NCI-H1105 treated with DMSO at 0.1 percent for 48 hours (cell line): ENCODE data around the gene ADA.
"Not testable (repeated sequence)": the region's sequence is repeated elsewhere in the genome, so short reads cannot be mapped to it uniquely, and the experiment has no call there.

Source experiments
- DNase-seq: peaks from one replicate; lab custom pipeline; 2025; lab: John Stamatoyannopoulos, UW

The ADA gene

GRCh38 chr20:44678990-44679611 is 27.6 kb upstream of the ADA start:
- no peak for DNase-seq

DNA sequence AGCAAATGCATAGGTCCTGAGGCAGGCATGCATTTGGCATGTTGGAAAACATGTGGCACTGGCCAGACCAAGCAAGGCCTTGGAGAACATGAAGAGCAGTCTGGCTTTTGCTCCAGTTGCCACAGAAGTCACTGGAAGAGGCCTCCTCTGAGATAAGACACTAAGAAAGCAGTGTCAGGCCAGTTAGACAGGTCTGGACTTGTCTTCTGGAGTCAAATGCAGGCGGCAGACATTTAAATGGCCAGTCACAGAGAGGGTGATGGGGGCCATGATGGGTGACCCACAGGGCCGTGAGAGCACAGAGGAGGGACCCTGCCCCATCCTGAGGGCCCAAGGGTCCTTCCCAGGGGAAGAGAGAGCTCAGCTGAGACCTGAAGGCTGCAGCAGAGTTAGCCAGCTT is 26.7 kb upstream of the ADA start:
- no peak for DNase-seq

GRCh38 chr20:44672318-44672902 is 20.9 kb upstream of the ADA start:
- not testable (repeated sequence) for DNase-seq

- not testable (repeated sequence) for DNase-seq
Observed at GRCh38 chr20:44671541-44671940, 20.0 kb upstream of the ADA start.

- DNase-seq: not testable (repeated sequence)
Observed at GRCh38 chr20:44670851-44671250, 19.4 kb upstream of the ADA start.

- DNase-seq: no peak
Observed at GRCh38 chr20:44666066-44666465, 14.6 kb upstream of the ADA start.

DNA sequence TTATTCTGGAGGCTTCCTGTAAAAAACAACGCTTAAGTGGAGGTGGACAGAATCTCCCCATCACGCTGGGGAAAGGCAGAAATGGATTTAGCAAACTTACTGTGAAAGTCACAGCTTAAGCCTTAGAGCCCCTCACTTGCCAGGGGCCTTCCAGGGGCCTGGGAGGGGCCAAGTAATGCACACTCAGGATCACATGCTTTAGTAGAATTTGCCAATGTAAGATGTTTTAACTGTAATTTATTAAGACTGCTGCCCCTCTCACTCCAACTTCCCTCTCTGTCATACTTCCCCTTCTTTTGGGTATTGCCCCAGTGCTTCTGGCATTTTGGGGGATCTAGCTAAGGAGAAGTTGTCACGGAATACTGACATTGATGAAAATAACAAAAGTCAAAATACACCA is 12.6 kb upstream of the ADA start:
- DNase-seq: no peak

DNA sequence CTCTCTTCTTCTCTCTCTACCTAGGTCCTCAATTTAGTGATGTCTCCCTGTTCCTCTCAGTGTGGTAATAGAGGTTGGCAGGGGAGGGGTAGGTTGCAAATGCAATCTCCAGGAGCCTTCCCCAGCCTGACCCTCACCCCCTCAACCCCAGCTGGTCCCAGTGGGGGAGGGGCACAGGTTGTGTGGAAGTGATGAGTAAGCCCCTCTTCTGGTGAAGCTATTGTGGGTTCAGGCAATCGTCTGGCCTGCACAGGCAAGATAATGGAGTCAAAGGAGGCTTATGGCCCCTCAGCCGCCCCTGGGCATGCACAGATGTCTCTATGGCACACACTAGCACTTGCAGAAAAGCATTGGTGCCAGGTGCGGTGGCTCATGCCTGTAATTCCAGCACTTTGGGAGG is 10.8 kb upstream of the ADA start:
- no peak for DNase-seq

DNA sequence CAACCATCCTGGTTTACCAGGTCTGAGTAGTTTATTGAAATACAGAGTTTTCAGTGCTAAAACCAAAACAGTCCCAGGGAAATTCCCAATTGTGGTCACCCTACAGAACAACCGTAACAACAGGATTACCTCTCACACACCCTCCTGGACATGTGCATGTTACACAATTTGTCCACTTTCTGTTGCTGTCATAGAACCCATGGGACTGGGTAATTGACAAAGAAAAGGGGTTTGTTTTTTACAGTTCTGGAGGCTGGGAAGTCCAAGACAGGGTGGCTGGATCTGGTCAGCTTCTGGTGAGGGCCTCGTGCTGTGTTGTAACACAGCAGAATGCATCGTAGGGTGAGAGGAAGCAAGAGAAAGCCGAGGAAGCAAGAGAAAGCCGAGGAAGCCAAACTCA is 9.1 kb upstream of the ADA start:
- no peak for DNase-seq

DNA sequence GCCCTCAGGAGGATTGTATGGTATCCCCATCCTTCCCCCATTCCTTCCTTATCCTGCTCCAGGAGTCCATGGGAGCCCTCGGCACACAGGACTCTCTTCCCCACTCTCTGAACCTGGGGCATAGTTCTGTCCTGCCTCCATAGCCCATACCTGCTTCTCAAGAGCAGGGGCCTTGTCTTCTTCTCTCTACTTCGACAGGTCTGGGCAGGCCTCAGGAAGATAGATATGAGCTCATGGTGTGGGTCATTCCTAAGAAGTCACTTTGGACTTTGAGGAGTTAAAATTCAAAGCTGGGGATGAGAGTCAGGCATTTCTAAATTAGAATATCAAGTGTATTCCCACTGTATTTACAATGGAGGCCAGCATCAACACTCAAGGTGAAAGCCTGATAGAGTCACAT is 8.4 kb upstream of the ADA start:
- no peak for DNase-seq

DNA sequence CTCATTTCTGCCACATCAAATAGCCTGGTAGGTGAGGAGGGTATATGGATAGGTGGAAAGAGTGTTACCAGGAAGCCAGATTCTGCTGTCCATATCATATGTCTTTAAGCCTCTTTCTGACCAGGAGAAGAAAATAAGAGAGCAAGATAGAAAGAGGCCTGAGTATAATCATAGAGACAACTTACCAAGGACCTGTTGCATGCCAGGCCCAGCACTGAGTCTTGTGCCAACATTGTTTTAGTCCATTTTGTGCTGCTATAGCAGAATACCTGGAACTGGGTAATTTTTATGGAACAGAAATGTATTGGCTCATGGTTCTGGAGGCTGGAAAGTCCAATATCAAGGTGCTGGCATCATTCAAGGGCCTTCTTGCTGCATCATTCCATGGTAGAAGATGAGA is 7.3 kb upstream of the ADA start:
- DNase-seq: no peak

DNA sequence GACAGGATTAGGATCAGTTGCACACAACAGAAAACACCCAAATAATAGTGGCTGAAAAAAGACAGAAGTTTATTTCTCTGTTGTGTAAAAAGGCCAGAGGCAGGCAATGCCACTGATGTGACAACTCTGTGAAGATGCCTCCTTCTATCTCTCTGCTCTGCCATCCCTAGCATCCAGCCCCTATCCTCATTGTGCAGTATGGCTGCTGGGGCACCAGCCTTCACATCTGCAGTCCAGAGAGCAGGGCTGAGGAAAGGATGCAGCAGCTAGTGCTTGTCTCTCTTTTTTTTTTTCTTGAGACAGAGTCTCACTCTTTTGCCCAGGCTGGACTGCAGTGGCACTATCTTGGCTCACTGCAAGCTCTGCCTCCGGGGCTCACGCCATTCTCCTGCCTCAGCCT is 6.4 kb upstream of the ADA start:
- DNase-seq: no peak

GRCh38 chr20:44656448-44656847 is 4.9 kb upstream of the ADA start:
- DNase-seq: no peak

GRCh38 chr20:44654210-44654609 is 2.7 kb upstream of the ADA start:
- DNase-seq: not testable (repeated sequence)

DNA sequence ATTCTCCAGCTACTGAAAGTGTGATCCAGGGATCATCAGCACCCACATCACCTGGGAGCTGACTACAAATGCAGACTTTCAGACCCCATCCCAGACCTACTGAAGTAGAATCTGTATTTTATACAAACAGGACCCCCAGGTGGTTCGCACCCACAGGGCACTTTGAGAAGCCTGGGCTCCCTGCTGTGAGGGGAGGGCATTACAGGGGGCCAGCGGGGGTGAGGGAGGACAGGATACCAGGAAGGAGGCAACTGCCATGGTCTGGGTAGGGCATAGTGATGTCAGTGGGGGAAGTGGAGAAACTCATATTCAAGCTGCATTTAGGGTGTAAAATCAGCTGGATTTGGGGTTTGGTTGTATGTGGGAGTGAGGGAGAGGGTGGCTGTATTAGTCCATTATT is 2.0 kb upstream of the ADA start:
- DNase-seq: no peak

DNA sequence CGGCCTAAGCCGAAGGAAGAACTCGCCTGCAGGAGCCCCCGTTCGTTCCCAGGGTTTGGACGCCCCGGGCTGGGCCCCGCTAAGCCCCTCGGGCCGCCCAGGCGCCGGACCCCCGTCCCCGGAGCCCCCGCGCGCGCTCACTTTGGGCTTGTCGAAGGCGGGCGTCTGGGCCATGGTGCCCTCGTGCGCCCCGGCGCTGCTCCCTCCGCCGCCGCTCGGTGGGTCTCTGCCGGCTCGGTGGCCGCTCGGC is 140 bp downstream of the ADA start:
- DNase-seq: no peak

DNA sequence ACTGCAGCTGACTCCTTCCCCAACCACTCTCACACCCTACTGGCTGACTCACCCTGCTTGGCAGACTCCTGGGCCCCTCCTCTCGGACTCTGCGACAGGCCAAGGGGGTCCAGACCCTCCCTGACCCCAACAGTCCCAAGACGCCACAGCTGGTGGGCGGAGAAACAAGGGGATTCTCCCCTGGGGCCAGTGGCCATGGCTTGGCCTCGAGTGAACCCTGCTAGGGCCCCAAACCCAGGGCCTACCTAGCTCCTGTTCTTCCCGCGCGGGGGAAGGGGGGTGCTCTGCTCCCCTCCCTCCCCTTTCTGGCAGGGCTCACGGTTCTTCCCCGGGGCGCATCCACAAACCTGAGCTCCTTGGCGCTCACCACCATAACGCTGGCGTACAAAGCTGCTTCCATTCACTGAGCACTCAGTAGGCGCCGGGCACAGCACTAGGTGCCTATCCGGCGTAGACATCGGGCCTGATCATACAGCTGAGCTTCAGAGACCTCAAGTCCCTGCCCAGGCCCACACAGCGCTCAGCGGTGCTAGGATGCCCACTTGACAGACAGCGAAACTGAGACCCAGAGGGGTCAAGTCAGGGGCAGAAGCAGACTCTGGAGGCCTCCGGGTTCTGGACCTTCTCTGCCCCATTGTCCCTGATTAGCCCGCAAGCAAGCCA is 597 bp downstream of the ADA start:
- no peak for DNase-seq

DNA sequence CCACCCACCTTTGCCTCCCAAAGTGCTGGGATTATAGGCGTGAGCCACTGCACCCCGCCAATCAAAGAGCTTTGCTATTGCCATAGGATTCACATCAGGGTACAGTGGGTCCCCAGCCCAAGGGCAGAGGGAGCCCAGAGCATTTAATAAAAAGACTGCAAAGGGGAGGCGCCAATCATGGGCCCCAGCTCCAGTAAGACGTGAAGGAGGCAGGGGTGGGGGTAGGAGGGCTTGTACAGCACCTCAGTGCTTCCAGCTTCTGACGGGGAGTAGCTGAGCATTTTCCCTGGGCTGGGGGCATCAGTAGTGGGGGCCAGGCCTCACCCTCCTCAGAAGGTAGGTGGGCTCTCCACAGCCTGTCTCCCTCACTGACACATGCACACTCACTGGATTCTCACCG is 1.5 kb downstream of the ADA start:
- no peak for DNase-seq

- no peak for DNase-seq
Observed at GRCh38 chr20:44649126-44649525, 2.4 kb downstream of the ADA start.

GRCh38 chr20:44648579-44648978 is 2.9 kb downstream of the ADA start:
- DNase-seq: no peak

DNA sequence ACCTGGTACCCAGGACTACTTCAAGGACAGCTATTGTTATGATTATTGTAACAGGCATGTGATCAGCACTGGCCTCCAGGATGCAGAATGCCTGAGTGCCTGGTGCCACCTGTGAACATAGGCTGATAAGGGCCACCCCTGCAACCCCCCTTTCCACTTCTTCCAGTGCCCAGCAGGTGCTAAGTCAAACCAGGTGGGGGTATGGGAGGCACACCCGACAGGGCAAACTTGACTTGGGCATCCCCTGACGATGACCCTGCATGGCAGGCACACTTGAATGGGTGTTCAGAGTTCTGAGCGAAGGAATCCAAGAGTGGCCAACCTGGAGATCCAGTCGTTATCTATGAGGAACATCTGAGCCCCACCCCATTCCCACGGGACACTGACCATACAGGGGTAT is 3.4 kb downstream of the ADA start:
- DNase-seq: no peak

DNA sequence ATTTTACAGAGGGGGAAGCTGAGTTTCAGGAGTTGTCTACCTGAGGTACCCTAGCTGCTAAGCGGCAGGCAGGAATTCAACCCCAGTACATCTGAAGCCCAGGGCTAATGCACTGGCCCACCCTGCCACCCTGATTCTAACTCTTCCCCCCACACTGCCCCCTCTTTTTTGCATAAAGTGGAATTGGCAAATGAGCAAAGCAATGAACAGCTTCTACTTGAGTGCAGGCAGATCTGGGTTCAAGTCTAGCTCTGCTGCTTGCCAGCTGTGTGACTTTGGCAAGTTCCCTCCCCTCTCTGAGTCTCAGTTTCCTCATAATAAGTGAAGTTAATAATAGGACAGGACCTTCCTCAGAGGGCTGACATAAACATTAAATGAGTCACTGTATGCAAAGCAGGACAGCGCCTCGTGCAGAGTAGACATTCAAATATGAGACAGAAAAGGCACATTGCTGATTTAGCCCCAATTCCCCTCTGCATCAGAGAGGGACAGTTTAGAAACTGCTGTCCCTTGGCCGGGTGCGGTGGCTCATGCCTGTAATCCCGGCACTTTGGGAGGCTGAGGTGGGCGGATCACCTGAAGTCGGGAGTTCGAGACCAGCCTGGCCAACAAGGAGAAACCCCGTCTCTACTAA is 4.7 kb downstream of the ADA start:
- DNase-seq: no peak

DNA sequence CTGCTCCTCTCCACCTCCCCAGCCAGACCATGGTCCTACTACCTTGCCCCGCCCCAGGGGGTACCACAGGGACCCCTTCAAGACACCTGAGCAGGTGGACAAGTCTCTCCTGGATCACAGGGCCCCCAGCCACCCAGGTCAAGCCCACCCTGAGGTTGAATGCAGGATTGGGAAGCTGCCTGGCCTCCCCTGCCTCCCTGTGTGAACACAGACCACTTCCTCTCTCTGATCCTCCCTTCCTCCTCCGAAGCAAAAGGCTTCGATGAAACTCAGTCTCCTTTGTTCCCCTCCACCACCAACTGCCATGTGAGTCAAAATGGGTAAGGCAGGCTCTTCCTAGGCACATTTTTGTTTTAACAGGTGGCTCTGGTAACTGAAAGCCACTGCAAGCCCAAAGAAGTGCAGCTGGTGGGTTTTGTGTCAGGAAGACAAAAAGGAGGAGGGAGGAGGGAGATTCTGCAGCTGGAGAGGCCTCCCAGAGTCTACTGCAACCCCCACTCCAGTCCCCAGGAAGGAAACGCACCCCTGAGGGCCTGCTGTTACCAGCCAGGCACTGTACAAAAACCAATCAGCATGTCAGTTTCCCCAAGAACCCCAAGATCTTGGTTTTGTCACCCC is 5.4 kb downstream of the ADA start:
- peak; percentile 40 for DNase-seq
